Measurements from ENCODE around the gene MED28. TPM values are rescaled to one million over a fixed set of nuclear protein-coding genes. Genes with fewer than 3 reads are reported as not detected.
A peak's percentile ranks its signal among the peaks of the same experiment; 100 is the strongest.

Gene MED28
- total RNA-seq, 1 experiment from 2014 or later = 43.1 TPM

GRCh38 chr4:17597517-17597916 is 16.9 kb upstream of the MED28 start:
- no peaks in the 10 kb centered on the region for H4K20me1 ChIP-seq (ENCODE audit: insufficient read depth)
- no TSS peak for BruUV-seq (replicated peaks)
- ChIA-PET CTCF (interaction anchor here (0.6 kb wide), 1 partner anchor 85 kb away, joined by 4 read pairs; no protein-coding TSS in a partner anchor), POLR2A (ENCODE audit: unreplicated experiment) (no interaction called here)
- no peaks in the 10 kb centered on the region for H3K79me2 ChIP-seq (ENCODE audit: low read depth)
- H3K9me3 ChIP-seq (ENCODE audit: insufficient read depth, low read depth) = no peaks in the 10 kb centered on the region
- H3K27me3 ChIP-seq (ENCODE audit: insufficient read depth, low read depth) = no peaks in the 10 kb centered on the region
- no peak overlapping the region for H3K4me3 ChIP-seq
- no peaks in the 10 kb centered on the region for H3K9me2 ChIP-seq (ENCODE audit: insufficient read depth)
- intact Hi-C loops (cut with micrococcal nuclease; ENCODE audit: unreplicated experiment) = no loop called here
- H3K4me1 ChIP-seq (replicated peaks; ENCODE audit: insufficient read depth) = no peaks in the 10 kb centered on the region
- TF ChIP-seq, protein P1, sequence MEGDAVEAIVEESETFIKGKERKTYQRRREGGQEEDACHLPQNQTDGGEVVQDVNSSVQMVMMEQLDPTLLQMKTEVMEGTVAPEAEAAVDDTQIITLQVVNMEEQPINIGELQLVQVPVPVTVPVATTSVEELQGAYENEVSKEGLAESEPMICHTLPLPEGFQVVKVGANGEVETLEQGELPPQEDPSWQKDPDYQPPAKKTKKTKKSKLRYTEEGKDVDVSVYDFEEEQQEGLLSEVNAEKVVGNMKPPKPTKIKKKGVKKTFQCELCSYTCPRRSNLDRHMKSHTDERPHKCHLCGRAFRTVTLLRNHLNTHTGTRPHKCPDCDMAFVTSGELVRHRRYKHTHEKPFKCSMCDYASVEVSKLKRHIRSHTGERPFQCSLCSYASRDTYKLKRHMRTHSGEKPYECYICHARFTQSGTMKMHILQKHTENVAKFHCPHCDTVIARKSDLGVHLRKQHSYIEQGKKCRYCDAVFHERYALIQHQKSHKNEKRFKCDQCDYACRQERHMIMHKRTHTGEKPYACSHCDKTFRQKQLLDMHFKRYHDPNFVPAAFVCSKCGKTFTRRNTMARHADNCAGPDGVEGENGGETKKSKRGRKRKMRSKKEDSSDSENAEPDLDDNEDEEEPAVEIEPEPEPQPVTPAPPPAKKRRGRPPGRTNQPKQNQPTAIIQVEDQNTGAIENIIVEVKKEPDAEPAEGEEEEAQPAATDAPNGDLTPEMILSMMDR (conservative IDR thresholded peaks at IDR 0.05) = peak; percentile 61
- TF ChIP-seq EZH2 (IDR thresholded peaks at IDR 0.05; ENCODE audit: low read depth) = no peak
- H3F3A ChIP-seq (ENCODE audit: insufficient read depth, low read depth) = no peaks in the 10 kb centered on the region
- H3K27ac ChIP-seq = no peak overlapping the region
- no peaks in the 10 kb centered on the region; the same call in 1 of the 2 replicates for H3K36me3 ChIP-seq (ENCODE audit: low read depth)
- DNase-seq = peak in 1 of 2 experiments; percentile 26
- H2AFZ ChIP-seq = no peak overlapping the region
- no peak overlapping the region for H3K4me2 ChIP-seq

DNA sequence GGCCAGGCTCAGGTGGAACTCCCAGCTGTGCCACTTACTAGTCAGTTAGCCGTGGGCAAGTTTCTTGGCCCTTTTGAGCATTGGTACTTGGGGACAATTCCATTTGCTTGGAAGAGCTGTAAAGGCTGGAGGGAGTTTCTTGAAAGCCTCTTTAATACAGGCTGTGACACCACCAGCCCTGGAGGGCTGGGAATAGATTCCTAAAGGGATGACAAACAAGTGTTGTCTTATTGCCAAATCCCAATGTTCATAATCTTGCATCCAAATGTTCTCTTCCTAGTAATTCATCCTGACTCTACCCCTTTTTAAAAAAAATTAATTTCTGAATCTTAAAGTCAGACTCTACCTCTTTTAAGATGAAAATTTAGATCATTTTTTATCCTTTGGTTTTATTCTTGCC is 14.6 kb upstream of the MED28 start:
- Histone ChIP-seq H3K4me1 (replicated peaks; ENCODE audit: insufficient read depth) (no peaks in the 10 kb centered on the region), H3F3A (ENCODE audit: insufficient read depth, low read depth) (no peaks in the 10 kb centered on the region), H3K27me3 (ENCODE audit: insufficient read depth, low read depth) (no peaks in the 10 kb centered on the region), H3K4me3 (no peak overlapping the region), H3K9me2 (ENCODE audit: insufficient read depth) (no peaks in the 10 kb centered on the region), H3K27ac (no peak overlapping the region), H3K79me2 (ENCODE audit: low read depth) (no peaks in the 10 kb centered on the region), H3K9me3 (ENCODE audit: insufficient read depth, low read depth) (no peaks in the 10 kb centered on the region), H4K20me1 (ENCODE audit: insufficient read depth) (no peaks in the 10 kb centered on the region), H3K36me3 (ENCODE audit: low read depth) (no peaks in the 10 kb centered on the region; the same call in 1 of the 2 replicates), H2AFZ (no peak overlapping the region), H3K4me2 (no peak overlapping the region)
- ChIA-PET CTCF (no interaction called here), POLR2A (ENCODE audit: unreplicated experiment) (no interaction called here)
- TF ChIP-seq, protein P1 (conservative IDR thresholded peaks at IDR 0.05) = no peak
- no peak for DNase-seq
- intact Hi-C loops (cut with micrococcal nuclease; ENCODE audit: unreplicated experiment) = no loop called here
- BruUV-seq (replicated peaks) = no TSS peak

GRCh38 chr4:17605236-17605635 is 9.2 kb upstream of the MED28 start:
- H3K9me3 ChIP-seq (ENCODE audit: insufficient read depth, low read depth) = no peaks in the 10 kb centered on the region
- no peak for TF ChIP-seq EZH2 (IDR thresholded peaks at IDR 0.05; ENCODE audit: low read depth)
- TF ChIP-seq, protein P1 (conservative IDR thresholded peaks at IDR 0.05) = no peak
- no peaks in the 10 kb centered on the region for H3K4me1 ChIP-seq (replicated peaks; ENCODE audit: insufficient read depth)
- H2AFZ ChIP-seq = no peak overlapping the region
- H3K36me3 ChIP-seq (ENCODE audit: low read depth) = peaks cover 5% of the 10 kb centered on the region; the same call in 1 of the 2 replicates
- CTCF ChIA-PET = no interaction called here
- no peaks in the 10 kb centered on the region for H3K9me2 ChIP-seq (ENCODE audit: insufficient read depth)
- no peak for DNase-seq
- intact Hi-C loops (cut with micrococcal nuclease; ENCODE audit: unreplicated experiment) = no loop called here
- H3K27me3 ChIP-seq (ENCODE audit: insufficient read depth, low read depth) = no peaks in the 10 kb centered on the region
- BruUV-seq (replicated peaks) = no TSS peak
- no peaks in the 10 kb centered on the region for H3F3A ChIP-seq (ENCODE audit: insufficient read depth, low read depth)
- POLR2A ChIA-PET (ENCODE audit: unreplicated experiment) = no interaction called here
- no peaks in the 10 kb centered on the region for H3K79me2 ChIP-seq (ENCODE audit: low read depth)
- no peak overlapping the region for H3K4me3 ChIP-seq
- no peaks in the 10 kb centered on the region for H4K20me1 ChIP-seq (ENCODE audit: insufficient read depth)
- no peak overlapping the region for H3K4me2 ChIP-seq
- H3K27ac ChIP-seq = no peak overlapping the region

All from PC-9 (cell line).